HCT116 (cell line): ENCODE data around the gene ZNF57.

Experiments used
- CTCF ChIP-seq, 3 experiments: fragments of 200-600 bp in 1 of 3; sonication (generic) in 1 of 3; IDR thresholded peaks in 2 of 3; conservative IDR thresholded peaks in 1 of 3; 2 replicates each; pipeline ENCODE4 v1.5.1; 2012 to 2017; ENCODE audit warnings: low read depth in 2 of 3, low read length in 2 of 3, antibody characterized with exemption in 1 of 3, borderline replicate concordance in 1 of 3, control low read depth in 1 of 3, mild to moderate bottlenecking in 1 of 3, mixed read lengths in 1 of 3, mixed run types in 1 of 3, moderate library complexity in 1 of 3; ENCODE audit not compliant: insufficient read depth in 1 of 3
- ELF1 ChIP-seq: IDR thresholded peaks from 2 replicates; pipeline ENCODE4 v1.6.1; 2012; ENCODE audit warnings: low read depth, borderline replicate concordance
- RAD21 ChIP-seq: IDR thresholded peaks from 2 replicates; pipeline ENCODE4 v1.6.1; 2012; ENCODE audit warnings: low read depth, mild to moderate bottlenecking
- SIN3A ChIP-seq: IDR thresholded peaks from 2 replicates; pipeline ENCODE4 v1.6.1; 2012; ENCODE audit warnings: low read depth
- YY1 ChIP-seq: IDR thresholded peaks from 2 replicates; pipeline ENCODE4 v1.6.1; 2011; ENCODE audit warnings: low read length, low read depth, moderate library complexity, mild to moderate bottlenecking; ENCODE audit not compliant: insufficient replicate concordance; ENCODE audit errors: extremely low read depth
- ZNF274 ChIP-seq: fragments of 200-500 bp; sonication (Bioruptor generic); IDR thresholded peaks from 2 replicates; pipeline ENCODE4 v1.6.1; 2014; ENCODE audit warnings: mild to moderate bottlenecking, low read depth, low read length, inconsistent platforms
- TF ChIP-seq, protein P1 (sequence below): IDR thresholded peaks from 2 replicates; pipeline ENCODE4 v1.6.1; 2012
- TF ChIP-seq, protein P2 (sequence below): IDR thresholded peaks from 2 replicates; pipeline ENCODE4 v1.6.1; 2011; ENCODE audit warnings: mild to moderate bottlenecking, low read length, moderate library complexity; ENCODE audit not compliant: insufficient replicate concordance; ENCODE audit errors: extremely low read depth

- no peak for TF ChIP-seq RAD21
- TF ChIP-seq CTCF (IDR thresholded peaks at IDR 0.05 in 2 of 3, conservative IDR thresholded peaks at IDR 0.05 in 1 of 3; ENCODE audit: borderline replicate concordance in 1 of 3, insufficient read depth in 1 of 3, low read depth in 2 of 3, low read length in 2 of 3), result no peak
- TF ChIP-seq, protein P1, sequence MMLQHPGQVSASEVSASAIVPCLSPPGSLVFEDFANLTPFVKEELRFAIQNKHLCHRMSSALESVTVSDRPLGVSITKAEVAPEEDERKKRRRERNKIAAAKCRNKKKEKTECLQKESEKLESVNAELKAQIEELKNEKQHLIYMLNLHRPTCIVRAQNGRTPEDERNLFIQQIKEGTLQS, result no peak
- TF ChIP-seq ZNF274, result no peak
- TF ChIP-seq, protein P2, sequence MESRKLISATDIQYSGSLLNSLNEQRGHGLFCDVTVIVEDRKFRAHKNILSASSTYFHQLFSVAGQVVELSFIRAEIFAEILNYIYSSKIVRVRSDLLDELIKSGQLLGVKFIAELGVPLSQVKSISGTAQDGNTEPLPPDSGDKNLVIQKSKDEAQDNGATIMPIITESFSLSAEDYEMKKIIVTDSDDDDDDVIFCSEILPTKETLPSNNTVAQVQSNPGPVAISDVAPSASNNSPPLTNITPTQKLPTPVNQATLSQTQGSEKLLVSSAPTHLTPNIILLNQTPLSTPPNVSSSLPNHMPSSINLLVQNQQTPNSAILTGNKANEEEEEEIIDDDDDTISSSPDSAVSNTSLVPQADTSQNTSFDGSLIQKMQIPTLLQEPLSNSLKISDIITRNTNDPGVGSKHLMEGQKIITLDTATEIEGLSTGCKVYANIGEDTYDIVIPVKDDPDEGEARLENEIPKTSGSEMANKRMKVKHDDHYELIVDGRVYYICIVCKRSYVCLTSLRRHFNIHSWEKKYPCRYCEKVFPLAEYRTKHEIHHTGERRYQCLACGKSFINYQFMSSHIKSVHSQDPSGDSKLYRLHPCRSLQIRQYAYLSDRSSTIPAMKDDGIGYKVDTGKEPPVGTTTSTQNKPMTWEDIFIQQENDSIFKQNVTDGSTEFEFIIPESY, result no peak
- TF ChIP-seq ELF1, result no peak
- no peak for TF ChIP-seq YY1
- TF ChIP-seq SIN3A, result no peak
Observed at GRCh38 chr19:2902590-2903218, 2.0 kb downstream of the ZNF57 start.
